SIG-M5 treated with dmso at 0.1 percent for 504 hours (cell line): ENCODE data around the gene CCK.

Experiments
- DNase-seq: peaks from one replicate; lab custom pipeline; 2025; ENCODE audit not compliant: unreplicated experiment; lab: John Stamatoyannopoulos, UW

CCK gene

DNA sequence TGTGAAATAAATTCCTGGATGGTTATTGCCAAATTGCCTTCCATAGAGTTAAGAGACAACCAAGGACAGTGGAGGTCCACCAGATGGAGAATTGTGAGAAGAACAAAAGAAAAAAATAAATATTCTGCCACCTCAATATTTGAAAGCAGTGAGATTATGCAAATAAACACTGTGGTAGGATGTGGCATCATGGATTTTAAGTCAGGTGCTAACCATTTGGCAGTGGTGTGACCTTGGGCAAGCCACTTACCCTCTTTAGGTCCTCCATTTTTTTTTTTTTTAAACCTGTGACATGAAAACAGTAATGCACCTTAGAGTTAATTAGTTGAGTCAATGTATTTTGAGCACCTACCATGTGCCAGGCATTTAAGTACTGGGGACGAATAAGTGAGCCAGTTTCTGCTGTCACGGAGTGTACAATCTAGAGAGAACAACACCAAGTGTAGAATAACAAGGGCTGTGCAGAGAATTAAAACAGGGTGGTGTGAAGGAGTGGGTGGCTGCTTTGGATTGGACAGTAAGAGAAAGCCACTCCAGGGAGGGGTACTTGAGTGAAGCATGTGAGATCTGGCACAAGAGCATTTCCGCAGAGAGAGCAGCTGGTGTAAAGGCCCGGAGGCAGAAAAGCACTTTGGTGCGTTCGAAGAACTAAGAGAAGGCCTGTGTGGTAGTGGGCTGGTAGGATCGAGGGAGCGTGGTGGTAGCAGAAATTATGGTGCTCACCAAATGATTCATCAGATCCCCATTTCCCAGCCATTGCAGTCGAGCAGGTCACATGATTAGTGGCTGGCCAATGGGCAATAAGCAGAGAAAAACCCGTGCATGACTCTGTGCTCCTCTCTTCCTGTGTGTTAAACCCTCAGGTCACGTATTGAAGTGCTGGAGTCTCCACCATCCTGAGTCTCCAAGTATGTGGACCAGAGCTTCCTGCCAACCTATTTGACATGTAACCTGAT, 39.2 kb downstream of the CCK start:
- DNase-seq: no peak

DNA sequence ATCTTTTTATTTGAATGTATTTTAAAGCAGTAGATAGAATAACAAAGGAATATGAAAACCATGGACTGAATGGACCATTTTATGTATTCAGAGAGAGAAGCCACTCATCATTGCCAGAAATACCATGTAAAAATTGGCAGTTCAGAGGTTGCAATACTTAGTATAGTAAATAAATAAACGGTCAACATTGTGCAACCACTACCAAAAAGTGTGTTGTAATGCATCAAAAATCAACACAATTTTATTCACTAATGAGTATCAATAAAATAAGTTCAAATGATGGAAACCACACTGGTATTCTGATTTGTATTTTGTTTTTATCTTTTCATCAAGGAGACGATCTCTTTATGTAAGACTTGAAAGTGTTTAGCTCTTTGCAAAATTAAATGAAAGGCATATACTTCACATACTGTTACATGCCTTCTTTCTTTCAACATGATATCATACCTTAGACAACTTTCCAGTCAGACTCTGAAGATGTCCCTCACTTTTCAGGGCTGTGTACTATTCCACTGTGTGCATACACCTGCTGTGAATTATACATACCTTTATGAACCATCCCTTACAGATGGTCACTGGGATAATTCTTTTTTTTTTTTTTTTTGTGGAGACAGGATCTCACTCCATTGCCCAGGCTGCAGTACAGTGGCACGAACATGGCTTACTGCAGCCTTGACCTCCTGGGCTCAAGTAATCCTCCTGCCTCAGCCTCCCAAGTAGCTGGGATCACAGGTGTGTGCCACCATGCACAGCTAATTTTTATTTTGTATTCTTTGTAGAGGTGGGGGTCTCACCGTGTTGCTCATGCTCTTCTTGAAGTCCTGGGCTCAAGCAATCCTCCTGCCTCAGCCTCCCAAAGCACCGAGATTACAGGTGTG, 40.3 kb downstream of the CCK start:
- no peak for DNase-seq

GRCh38 chr3:42224658-42225421, 41.1 kb downstream of the CCK start:
- DNase-seq: no peak

DNA sequence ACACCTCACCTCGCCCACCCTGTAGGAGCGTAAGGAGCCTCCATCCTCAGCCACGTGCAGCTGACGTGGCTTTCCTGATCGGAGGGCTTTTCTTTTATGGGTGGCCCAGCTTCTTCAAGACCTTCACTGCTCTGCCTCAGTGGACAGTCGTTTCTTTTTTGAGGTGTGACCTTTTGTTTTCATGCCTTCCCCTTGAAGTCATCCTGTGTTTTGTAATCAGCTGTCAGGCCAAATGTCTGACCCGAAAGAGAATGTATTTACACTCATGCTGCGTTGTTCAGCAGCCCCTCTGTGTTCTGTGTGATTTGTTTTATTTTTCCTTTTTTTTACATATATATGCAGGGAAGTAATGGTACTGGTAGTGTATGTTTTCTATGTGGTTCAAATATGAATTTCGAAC, 41.8 kb downstream of the CCK start:
- no peak for DNase-seq

- no peak for DNase-seq
Measured at GRCh38 chr3:42222942-42223693, 42.9 kb downstream of the CCK start.

- DNase-seq: no peak
Measured at GRCh38 chr3:42220436-42221121, 45.4 kb downstream of the CCK start.

- no peak for DNase-seq
Measured at GRCh38 chr3:42216931-42217333, 49.1 kb downstream of the CCK start.

DNA sequence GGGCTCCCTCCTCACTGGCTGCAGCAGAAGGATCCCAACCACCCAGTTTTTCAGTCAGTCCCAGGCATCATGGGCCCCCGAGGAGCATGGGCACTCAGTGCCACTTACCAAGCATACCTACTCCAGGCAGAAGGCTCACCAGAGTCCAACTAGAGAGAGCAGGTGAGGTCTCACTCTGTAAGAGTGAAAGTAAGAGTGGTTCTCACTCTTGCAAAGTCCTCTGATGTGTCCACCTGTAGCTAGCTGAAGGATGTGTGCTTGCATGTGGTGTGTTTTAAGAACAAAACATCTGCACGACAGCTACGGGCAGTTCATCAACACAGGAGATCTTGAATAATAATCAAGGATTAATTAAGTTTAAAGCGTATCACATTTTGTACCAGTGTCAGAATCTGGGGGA, 49.7 kb downstream of the CCK start:
- DNase-seq: no peak

GRCh38 chr3:42214565-42215283, 51.3 kb downstream of the CCK start:
- DNase-seq: no peak

- DNase-seq: no peak
Measured at GRCh38 chr3:42214064-42214463, 51.9 kb downstream of the CCK start.

DNA sequence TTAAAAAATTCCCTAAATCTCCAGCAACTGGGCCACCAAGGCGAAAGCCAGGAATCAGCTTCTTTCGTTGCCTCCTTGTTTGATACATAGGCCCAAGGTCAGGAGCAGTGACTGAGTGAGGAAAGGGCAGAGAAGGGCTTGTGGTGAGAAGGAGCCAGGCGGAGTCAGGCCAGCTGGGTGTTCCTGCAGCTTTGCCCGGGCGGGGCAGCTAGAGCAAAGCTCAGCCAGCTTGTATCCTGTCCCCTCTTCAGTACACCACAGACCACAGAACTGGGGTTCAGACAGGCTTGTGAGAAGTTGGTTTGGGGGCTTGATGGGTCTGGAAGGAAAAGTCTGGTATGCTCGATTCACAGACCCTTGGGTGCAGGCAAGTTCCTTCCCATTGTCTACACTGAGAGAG, 52.6 kb downstream of the CCK start:
- no peak for DNase-seq

- no peak for DNase-seq
Measured at GRCh38 chr3:42210726-42211125, 55.3 kb downstream of the CCK start.

GRCh38 chr3:42209917-42210316, 56.1 kb downstream of the CCK start:
- DNase-seq: no peak
